Measurements from ENCODE around the gene MAGED4.
"Not testable (repeated sequence)": the region's sequence is repeated elsewhere in the genome, so short reads cannot be mapped to it uniquely, and the experiment has no call there.

MAGED4 gene

GRCh38 chrX:52184440-52185077, at the start of gene MAGED4:
MAGED4 (plus strand) TSS chrX:52184888; CDS start chrX:52185923, 1,035 bp downstream.
- DNase-seq (ENCODE audit: low spot score), result not testable (repeated sequence)

GRCh38 chrX:52138830-52139544, 45.7 kb upstream of the MAGED4 start:
- DNase-seq (ENCODE audit: low spot score), result no peak

GRCh38 chrX:52139545-52139895, 45.2 kb upstream of the MAGED4 start:
- no peak for DNase-seq (ENCODE audit: low spot score)

GRCh38 chrX:52140020-52140419, 44.7 kb upstream of the MAGED4 start:
- DNase-seq (ENCODE audit: low spot score), result no peak

- not testable (repeated sequence) for DNase-seq (ENCODE audit: low spot score)
Measured at GRCh38 chrX:52150667-52151066, 34.0 kb upstream of the MAGED4 start.

- DNase-seq (ENCODE audit: low spot score), result not testable (repeated sequence)
Measured at GRCh38 chrX:52160140-52160539, 24.5 kb upstream of the MAGED4 start.

- no peak for DNase-seq (ENCODE audit: low spot score)
Measured at GRCh38 chrX:52166840-52167239, 17.8 kb upstream of the MAGED4 start.

- not testable (repeated sequence) for DNase-seq (ENCODE audit: low spot score)
Measured at GRCh38 chrX:52171055-52171454, 13.6 kb upstream of the MAGED4 start.

GRCh38 chrX:52185078-52185453, 378 bp downstream of the MAGED4 start:
- not testable (repeated sequence) for DNase-seq (ENCODE audit: low spot score)

GRCh38 chrX:52211405-52211804, 26.7 kb downstream of the MAGED4 start:
- not testable (repeated sequence) for DNase-seq (ENCODE audit: low spot score)

GRCh38 chrX:52213276-52213675, 28.6 kb downstream of the MAGED4 start:
- DNase-seq (ENCODE audit: low spot score), result no peak

- no peak for DNase-seq (ENCODE audit: low spot score)
Measured at GRCh38 chrX:52216541-52216940, 31.9 kb downstream of the MAGED4 start.

- DNase-seq (ENCODE audit: low spot score), result no peak
Measured at GRCh38 chrX:52217494-52218160, 32.9 kb downstream of the MAGED4 start.

- no peak for DNase-seq (ENCODE audit: low spot score)
Measured at GRCh38 chrX:52220936-52221335, 36.2 kb downstream of the MAGED4 start.

All from RKO (cell line).